ENCODE results near the gene CEP290.
"Not testable (repeated sequence)": the region's sequence is repeated elsewhere in the genome, so short reads cannot be mapped to it uniquely, and the experiment has no call there.

CEP290 gene

DNA sequence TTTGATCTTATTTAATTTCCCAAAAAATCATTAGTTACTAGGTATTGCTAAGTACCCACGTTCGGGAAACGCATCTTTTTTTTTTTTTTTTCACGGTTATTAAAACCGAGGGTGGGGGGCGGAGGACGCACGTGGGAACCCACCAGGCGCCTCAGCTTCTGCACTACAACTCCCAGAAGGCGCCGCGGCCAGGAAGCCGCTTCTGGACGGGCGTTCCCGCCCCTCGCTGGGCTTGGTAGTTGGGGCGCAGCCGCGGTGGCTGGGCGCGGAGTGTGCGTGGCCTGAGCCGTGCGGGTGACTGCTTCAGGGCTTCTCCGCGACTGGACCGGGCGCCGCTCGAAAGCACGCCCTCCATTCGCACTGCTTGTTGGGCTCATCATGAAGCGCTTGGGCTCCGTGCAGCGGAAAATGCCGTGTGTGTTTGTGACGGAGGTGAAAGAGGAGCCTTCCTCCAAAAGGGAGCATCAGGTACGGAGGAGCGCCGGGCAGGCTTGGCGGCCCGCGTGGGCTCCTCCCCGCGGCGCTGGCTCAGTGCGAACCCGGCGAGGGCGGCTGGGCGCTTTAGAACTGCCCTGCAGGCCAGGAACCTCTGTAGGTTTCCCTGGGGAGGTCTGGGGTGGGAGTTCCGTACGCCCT is 106.5 kb downstream of the CEP290 start:
- FAIRE-seq = no peak

DNA sequence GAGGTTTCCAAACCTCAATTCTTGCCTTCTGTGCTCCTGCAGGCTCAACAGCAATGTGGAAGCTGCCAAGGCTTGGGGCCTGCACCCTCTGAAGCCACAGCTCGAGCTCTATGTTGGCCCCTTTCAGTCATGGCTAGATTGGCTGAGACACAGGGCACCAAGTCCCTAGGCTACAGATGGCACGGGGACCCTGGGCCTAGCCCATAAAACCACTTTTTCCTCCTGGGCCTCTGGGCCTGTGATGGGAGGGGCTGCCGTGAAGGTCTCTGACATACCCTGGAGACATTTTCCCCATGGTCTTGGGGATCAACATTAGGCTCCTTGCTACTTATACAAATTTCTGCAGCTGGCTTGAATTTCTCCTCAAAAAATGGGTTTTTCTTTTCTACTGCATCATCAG is 110.7 kb downstream of the CEP290 start:
- not testable (repeated sequence) for FAIRE-seq

DNA sequence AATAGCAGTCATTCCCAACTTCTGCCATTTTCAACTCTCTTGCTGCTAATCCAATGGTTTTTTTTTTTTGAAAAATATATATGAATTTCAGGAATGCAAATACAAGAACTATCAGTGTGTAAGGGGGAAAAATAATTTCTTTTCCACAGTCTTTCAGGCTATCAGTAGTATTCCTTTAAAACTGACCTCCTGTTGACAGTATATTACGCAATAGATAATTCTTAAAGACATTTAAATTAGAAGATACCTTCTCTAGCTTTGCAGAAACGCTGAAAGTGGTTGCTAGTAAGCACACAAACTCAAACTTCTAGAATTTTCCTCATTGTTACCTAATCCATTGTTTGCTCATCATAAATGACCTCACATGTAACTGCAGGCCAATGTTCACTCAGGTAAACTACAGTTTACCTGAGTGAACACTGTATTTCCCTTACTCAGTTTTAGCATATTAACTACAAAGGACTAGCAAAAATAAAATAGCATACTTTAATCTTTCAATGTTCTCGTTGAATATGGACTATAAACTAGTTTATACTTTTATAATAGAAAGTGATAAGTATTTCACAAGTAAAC is 112.7 kb downstream of the CEP290 start, which contains the start of gene C12orf50:
Gene C12orf50 (minus strand): TSS at position 309 of the 573 bp plus-strand sequence. CDS start 2,439 bp downstream, outside the sequence.
- FAIRE-seq = no peak

DNA sequence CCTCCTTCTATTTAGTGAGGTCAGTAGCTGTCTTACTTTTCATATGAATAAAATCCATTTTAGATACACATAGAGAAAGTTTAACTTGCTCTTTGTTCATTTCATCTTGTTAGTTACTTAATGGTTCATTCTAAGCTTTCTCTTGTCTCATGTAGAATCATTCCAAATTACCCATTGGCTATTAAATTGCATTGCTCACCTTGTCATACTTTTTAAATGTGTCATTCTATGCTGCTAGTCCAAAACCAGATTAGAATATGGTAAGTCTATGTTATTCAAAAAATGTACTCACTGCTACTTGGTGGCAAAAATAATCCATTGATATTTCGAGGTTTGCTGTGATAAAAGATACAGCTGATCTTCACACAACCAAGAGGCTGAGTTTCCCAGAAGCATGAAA is 115.7 kb downstream of the CEP290 start:
- FAIRE-seq = no peak

DNA sequence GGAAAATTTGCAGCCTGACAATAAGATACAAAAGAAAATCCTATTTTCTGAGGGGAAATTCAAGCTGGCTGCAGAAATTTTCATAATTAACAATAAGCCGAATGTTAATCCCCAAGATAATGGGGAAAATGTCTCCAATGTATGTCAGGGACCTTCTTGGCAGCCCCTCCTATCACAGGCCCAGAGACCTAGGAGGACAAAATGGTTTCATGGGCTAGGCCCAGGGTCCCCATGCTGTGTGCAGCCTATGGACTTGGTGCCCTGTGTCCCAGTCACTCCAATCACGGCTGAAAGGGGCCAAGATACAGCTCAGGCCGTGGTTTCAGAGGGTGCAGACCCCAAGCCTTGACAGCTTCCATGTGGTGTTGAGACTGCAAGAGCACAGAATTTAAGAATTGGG is 123.9 kb downstream of the CEP290 start:
- no peak for FAIRE-seq

DNA sequence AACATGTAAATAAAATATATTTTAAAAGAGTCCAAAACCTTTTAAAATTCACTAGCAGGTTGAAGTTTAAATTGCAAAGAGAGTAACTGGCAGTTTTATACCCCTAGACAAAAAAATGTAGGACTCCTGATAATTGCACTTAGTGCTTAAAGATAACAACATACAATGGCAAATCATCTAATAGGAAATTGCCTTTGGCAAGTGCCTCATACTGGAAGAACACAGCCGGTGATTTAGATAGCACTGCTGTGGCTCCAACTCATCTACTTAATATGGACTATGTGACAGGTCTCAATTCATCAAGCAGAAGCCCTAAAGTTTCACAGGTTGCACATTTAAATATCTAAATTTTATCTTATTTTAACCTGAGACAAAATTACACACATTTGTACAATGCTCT is 126.1 kb downstream of the CEP290 start:
- no peak for FAIRE-seq

DNA sequence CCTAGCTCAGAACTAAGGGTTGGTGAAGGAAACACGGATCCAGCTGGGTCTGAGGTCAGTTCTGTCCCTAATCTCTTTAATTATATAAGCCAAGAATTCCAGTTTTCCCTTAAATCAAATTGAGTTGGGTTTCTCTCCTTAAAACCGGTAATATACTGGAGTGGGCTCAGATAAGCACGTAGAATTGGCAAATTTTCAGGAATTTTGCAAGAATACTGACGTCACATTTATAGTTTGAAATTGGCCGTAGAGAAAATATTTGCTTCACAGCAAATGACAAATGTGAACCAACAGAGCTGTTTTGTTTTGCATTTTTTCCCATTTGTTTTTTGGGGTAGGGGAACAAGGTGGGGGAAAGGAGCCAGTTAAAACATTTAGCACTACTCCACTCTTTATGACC is 130.1 kb downstream of the CEP290 start:
- no peak for FAIRE-seq

DNA sequence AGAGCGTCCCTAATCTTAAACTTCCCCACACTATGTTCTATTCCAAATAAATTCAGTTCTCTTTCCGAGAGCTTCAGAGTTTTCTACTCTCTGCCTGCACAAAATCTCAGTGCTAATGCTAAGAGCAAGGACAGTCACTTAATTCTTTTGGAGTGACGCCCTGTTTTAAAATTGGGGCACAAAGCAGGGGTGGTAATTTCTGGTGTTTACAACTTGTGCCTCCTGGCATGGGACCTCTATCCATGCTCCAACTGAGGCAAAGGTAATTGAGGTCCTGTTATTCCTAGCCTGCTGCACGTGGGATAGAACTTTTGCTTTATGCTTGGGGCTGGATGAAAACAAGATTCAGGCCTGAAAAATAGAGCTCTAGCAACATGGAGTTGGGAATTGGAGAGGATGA is 135.5 kb downstream of the CEP290 start:
- FAIRE-seq = no peak

DNA sequence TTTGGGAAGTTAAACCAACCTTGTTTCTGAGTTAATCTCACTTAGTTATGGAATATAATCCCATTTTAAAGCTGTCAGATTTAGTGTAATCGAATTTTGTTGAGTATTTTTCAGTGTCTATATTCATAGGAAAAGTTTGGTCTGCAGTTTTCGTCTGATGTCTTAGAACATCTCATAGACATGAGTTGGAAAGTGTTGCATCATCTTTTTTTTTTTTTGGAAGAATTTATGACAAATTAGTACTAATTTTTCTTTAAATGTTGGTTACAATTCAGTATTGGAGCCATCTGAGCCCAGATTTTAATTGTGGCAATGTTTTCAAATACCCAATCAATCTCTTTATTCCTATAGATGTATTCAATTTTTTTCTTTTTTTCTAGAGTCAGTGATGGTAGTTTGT is 140.6 kb downstream of the CEP290 start:
- no peak for FAIRE-seq

Data from endometrium (tissue), 2 donors.